Epithelial cell of esophagus (primary cell): ENCODE data around the gene AKAP6.
"Not testable (repeated sequence)": the region's sequence is repeated elsewhere in the genome, so short reads cannot be mapped to it uniquely, and the experiment has no call there.

Source experiments
- DNase-seq: peaks from one replicate; pipeline ENCODE4 v3.0.0; 2010; ENCODE audit warnings: low read depth
- H3K4me3 ChIP-seq: 2 replicates; pipeline ENCODE4 v1.5.1; 2011; ENCODE audit warnings: mild to moderate bottlenecking, low read length, control low read depth
- CTCF ChIP-seq: IDR thresholded peaks from 2 replicates; pipeline ENCODE4 v1.5.1; 2011; ENCODE audit warnings: low read depth, mild to moderate bottlenecking, low read length, control low read depth, inconsistent platforms; ENCODE audit not compliant: insufficient read depth; ENCODE audit errors: missing control alignments

The AKAP6 gene

GRCh38 chr14:32779840-32780239 is 450.7 kb downstream of the AKAP6 start:
- H3K4me3 ChIP-seq, result no peak overlapping the region
- no peak for DNase-seq

GRCh38 chr14:32784405-32784804 is 455.3 kb downstream of the AKAP6 start:
- H3K4me3 ChIP-seq, result no peak overlapping the region
- TF ChIP-seq CTCF, result no peak
- no peak for DNase-seq

More at GRCh38 chr14:32779840-32780239, 450.7 kb downstream of the AKAP6 start:
- TF ChIP-seq CTCF, result no peak

GRCh38 chr14:32785585-32785984 is 456.5 kb downstream of the AKAP6 start:
- DNase-seq, result no peak
- TF ChIP-seq CTCF, result no peak
- no peak overlapping the region for H3K4me3 ChIP-seq

- TF ChIP-seq CTCF, result no peak
- H3K4me3 ChIP-seq, result no peak overlapping the region
- DNase-seq, result no peak
These were observed 457.8 kb downstream of the AKAP6 start for GRCh38 chr14:32786886-32787285.

- not testable (repeated sequence) for H3K4me3 ChIP-seq, DNase-seq
These were observed 463.9 kb downstream of the AKAP6 start for GRCh38 chr14:32793033-32793432.

- TF ChIP-seq CTCF, result no peak
- peak; percentile 0 for DNase-seq
- no peak overlapping the region for H3K4me3 ChIP-seq
These were observed 471.2 kb downstream of the AKAP6 start for GRCh38 chr14:32800320-32800719.

GRCh38 chr14:32802295-32802694 is 473.2 kb downstream of the AKAP6 start:
- no peak for DNase-seq
- H3K4me3 ChIP-seq, result no peak overlapping the region
- TF ChIP-seq CTCF, result no peak

- H3K4me3 ChIP-seq, result no peak overlapping the region
- TF ChIP-seq CTCF, result no peak
- DNase-seq, result no peak
These were observed 476.9 kb downstream of the AKAP6 start for GRCh38 chr14:32805979-32806378.
